Natural killer cell (primary cell): ENCODE results near the gene CCDC197. TPM values are rescaled to one million over a fixed set of nuclear protein-coding genes. Genes with fewer than 3 reads are reported as not detected.

Source experiments
- ATAC-seq, 3 donors: fragments of 150-1000 bp in 2 of 3; fragments of 200-7000 bp in 1 of 3; cut with Tn5 transposase; 1 replicate in 1 of 3; 2 replicates in 2 of 3; pipeline ENCODE4 v1.10.0; 2021; ENCODE audit warnings: mild to moderate bottlenecking in 2 of 3, moderate library complexity in 2 of 3
- DNase-seq, 2 donors: peaks; one replicate each; pipeline versions ENCODE4 v3.0.0 to v3.0.0-alpha.2; 2013 to 2021; ENCODE audit warnings: mixed read lengths in 1 of 2
- H3K27ac ChIP-seq: one replicate; pipeline ENCODE4 v1.5.1; 2013; ENCODE audit warnings: mild to moderate bottlenecking, low read length
- H3K27me3 ChIP-seq: one replicate; pipeline ENCODE4 v1.6.1; 2013; ENCODE audit warnings: low read length; ENCODE audit not compliant: control insufficient read depth, insufficient read depth
- H3K36me3 ChIP-seq: one replicate; pipeline ENCODE4 v1.6.1; 2013; ENCODE audit warnings: low read length; ENCODE audit not compliant: control insufficient read depth, insufficient read depth
- H3K4me1 ChIP-seq: one replicate; pipeline ENCODE4 v1.6.1; 2013; ENCODE audit warnings: low read length; ENCODE audit not compliant: control insufficient read depth, insufficient read depth
- H3K4me3 ChIP-seq: one replicate; pipeline ENCODE4 v1.5.1; 2013; ENCODE audit warnings: low read length
- H3K9me3 ChIP-seq: one replicate; pipeline ENCODE4 v1.6.1; 2013; ENCODE audit warnings: low read length; ENCODE audit not compliant: control insufficient read depth, insufficient read depth
- H3K27ac Mint-ChIP-seq, 2 donors: one replicate each; pipeline ENCODE4 v1.8.0; 2022; ENCODE audit warnings: mild to moderate bottlenecking in 2 of 2, mixed read lengths in 2 of 2, moderate library complexity in 1 of 2
- H3K27me3 Mint-ChIP-seq, 2 donors: one replicate each; pipeline ENCODE4 v1.8.0; 2022; ENCODE audit warnings: low read depth in 2 of 2, mixed read lengths in 2 of 2
- H3K36me3 Mint-ChIP-seq: one replicate; pipeline ENCODE4 v1.8.0; 2022; ENCODE audit warnings: mixed read lengths
- H3K4me1 Mint-ChIP-seq, 2 donors: one replicate each; pipeline ENCODE4 v1.8.0; 2022; ENCODE audit warnings: mixed read lengths in 2 of 2
- H3K4me3 Mint-ChIP-seq: one replicate; pipeline ENCODE4 v1.8.0; 2022; ENCODE audit warnings: mild to moderate bottlenecking, moderate library complexity, mixed read lengths
- H3K9me3 Mint-ChIP-seq, 2 donors: one replicate each; pipeline ENCODE4 v1.8.0; 2022; ENCODE audit warnings: mixed read lengths in 2 of 2
- CTCF ChIP-seq: fragments of 200-600 bp; IDR thresholded peaks from one replicate; pipeline ENCODE4 v1.8.0; 2022; ENCODE audit warnings: antibody characterized with exemption
- WGBS: methylation state at CpG from one replicate; pipeline ENCODE4 v1.1.7; 2013; ENCODE audit warnings: missing lambda C conversion rate; ENCODE audit not compliant: insufficient coverage; 5-methylcytosine and 5-hydroxymethylcytosine counted together
- intact Hi-C: fragments of 100-400 bp; cut with micrococcal nuclease; formaldehyde crosslinking; loops from one replicate; pipeline ENCODE4 v1.14.2; 2022
- total RNA-seq, 4 donors: library from RNA; stranded (reverse); fragments of 120-200 nt in 1 of 4; gene quantifications; one replicate each; pipeline versions ENCODE4 v1.2.3 to v1.2.4, GENCODE V29; 2013 to 2022

The CCDC197 gene
- total RNA-seq, 3 donors from 2014 or later (not counting 1 experiment from before 2014, with no cell fraction given), result not detected

- H3K9me3 Mint-ChIP-seq, result peaks cover 2% of the 10 kb centered on the region in 2 donors
- H3K4me1 ChIP-seq, result peaks cover 36% of the 10 kb centered on the region
- peaks cover 29 to 31% of the 10 kb centered on the region in 2 donors for H3K4me1 Mint-ChIP-seq
- peaks cover 5% of the 10 kb centered on the region for H3K27me3 ChIP-seq
- no peak overlapping the region for H3K4me3 ChIP-seq
- intact Hi-C loops, result no loop called here
- peak; percentile 54 to 86 (median 78) for ATAC-seq
- H3K9me3 ChIP-seq, result peaks cover 14% of the 10 kb centered on the region
- H3K36me3 Mint-ChIP-seq, result no peaks in the 10 kb centered on the region
- peak in 1 of 2 donors; percentile 91 for DNase-seq
- 56% methylated on average over 9 of the region's 11 CpGs for WGBS
- H3K27me3 Mint-ChIP-seq, result peaks cover 8 to 12% of the 10 kb centered on the region in 2 donors
- peak overlapping the region; percentile 57 to 64 for H3K27ac Mint-ChIP-seq
- no peak for TF ChIP-seq CTCF
- H3K4me3 Mint-ChIP-seq, result peak overlapping the region; percentile 35
- H3K27ac ChIP-seq, result no peak overlapping the region
- H3K36me3 ChIP-seq, result no peaks in the 10 kb centered on the region
Observed at GRCh38 chr14:93977790-93978581, 19.1 kb upstream of the CCDC197 start.

GRCh38 chr14:93978735-93979134, 18.4 kb upstream of the CCDC197 start:
- ATAC-seq, result peak in 1 of 3 donors; percentile 15
- peaks cover 29 to 31% of the 10 kb centered on the region in 2 donors for H3K4me1 Mint-ChIP-seq
- 88% methylated on average over 4 of the region's 4 CpGs for WGBS
- H3K4me1 ChIP-seq, result peaks cover 36% of the 10 kb centered on the region
- peaks cover 8 to 12% of the 10 kb centered on the region in 2 donors for H3K27me3 Mint-ChIP-seq
- H3K4me3 Mint-ChIP-seq, result no peak overlapping the region
- no peak for TF ChIP-seq CTCF
- peaks cover 2% of the 10 kb centered on the region in 2 donors for H3K9me3 Mint-ChIP-seq
- peak overlapping the region; percentile 57 to 64 for H3K27ac Mint-ChIP-seq
- no peak for DNase-seq
- no peaks in the 10 kb centered on the region for H3K36me3 Mint-ChIP-seq
- intact Hi-C loops, result no loop called here
- H3K4me3 ChIP-seq, result no peak overlapping the region
- H3K36me3 ChIP-seq, result no peaks in the 10 kb centered on the region
- peaks cover 5% of the 10 kb centered on the region for H3K27me3 ChIP-seq
- H3K9me3 ChIP-seq, result peaks cover 14% of the 10 kb centered on the region
- no peak overlapping the region for H3K27ac ChIP-seq

- 92% methylated on average over 11 of the region's 11 CpGs for WGBS
- ATAC-seq, result no peak
- H3K27ac Mint-ChIP-seq, result no peak overlapping the region
- no peak overlapping the region for H3K27ac ChIP-seq
- peaks cover 2% of the 10 kb centered on the region in 2 donors for H3K9me3 Mint-ChIP-seq
- H3K4me1 Mint-ChIP-seq, result peaks cover 28 to 29% of the 10 kb centered on the region in 2 donors
- intact Hi-C loops, result loop anchor here (5.0 kb wide), 1 partner anchor 33 kb away; no protein-coding TSS in a partner anchor
- TF ChIP-seq CTCF, result no peak
- H3K27me3 ChIP-seq, result peaks cover under 1% of the 10 kb centered on the region
- H3K36me3 ChIP-seq, result no peaks in the 10 kb centered on the region
- peaks cover 34% of the 10 kb centered on the region for H3K4me1 ChIP-seq
- no peak for DNase-seq
- peaks cover 14% of the 10 kb centered on the region for H3K9me3 ChIP-seq
- H3K36me3 Mint-ChIP-seq, result no peaks in the 10 kb centered on the region
- H3K4me3 ChIP-seq, result no peak overlapping the region
- H3K27me3 Mint-ChIP-seq, result peaks cover 3 to 9% of the 10 kb centered on the region in 2 donors
- H3K4me3 Mint-ChIP-seq, result no peak overlapping the region
Observed at GRCh38 chr14:93980456-93981201, 16.5 kb upstream of the CCDC197 start.
